Transverse colon (tissue), 4 donors: ENCODE data around the gene EIF6. TPM values are rescaled to one million over a fixed set of nuclear protein-coding genes. Genes with fewer than 3 reads are reported as not detected.
A peak's percentile ranks its signal among the peaks of the same experiment; 100 is the strongest.

Source experiments
- DNase-seq: peaks from one replicate; pipeline ENCODE4 v3.0.0-alpha.2; 2019
- H3K27ac ChIP-seq, 4 donors: fragments of 200-600 bp; sonication (generic); 2 replicates each; pipeline ENCODE4 v1.5.1; 2016 to 2018; ENCODE audit warnings: inconsistent platforms in 4 of 4
- H3K27me3 ChIP-seq: fragments of 200-600 bp; sonication (generic); 2 replicates; pipeline ENCODE4 v1.5.1; 2017; ENCODE audit warnings: inconsistent platforms
- H3K36me3 ChIP-seq, 4 donors: fragments of 200-600 bp; sonication (generic); 2 replicates each; pipeline ENCODE4 v1.5.1; 2017 to 2019; ENCODE audit warnings: inconsistent platforms in 4 of 4
- H3K4me1 ChIP-seq, 4 donors: fragments of 200-600 bp; sonication (generic); 2 replicates each; pipeline ENCODE4 v1.5.1; 2017 to 2020; ENCODE audit warnings: inconsistent platforms in 4 of 4
- H3K4me3 ChIP-seq, 4 donors: fragments of 200-600 bp; sonication (generic); 1 replicate in 1 of 4; 2 replicates in 3 of 4; pipeline versions ENCODE4 v1.5.1 to v1.6.1; 2017 to 2019; ENCODE audit warnings: inconsistent platforms in 4 of 4
- H3K9me3 ChIP-seq, 2 donors: fragments of 200-600 bp; sonication (generic); 2 replicates each; pipeline ENCODE4 v1.5.1; 2017 to 2019; ENCODE audit warnings: inconsistent platforms in 2 of 2
- EP300 ChIP-seq: sonication (generic); formaldehyde crosslinking; IDR thresholded peaks from one replicate; pipeline ENCODE4 v1.6.1; 2017; ENCODE audit warnings: antibody characterized with exemption, low read depth
- POLR2A ChIP-seq: fragments of 450-650 bp; IDR thresholded peaks from one replicate; pipeline ENCODE4 v1.6.1; 2016; ENCODE audit warnings: antibody characterized with exemption, mild to moderate bottlenecking, moderate library complexity
- POLR2AphosphoS5 ChIP-seq, 3 donors: sonication (generic); formaldehyde crosslinking; IDR thresholded peaks; one replicate each; pipeline ENCODE4 v1.6.1; 2016; ENCODE audit warnings: antibody characterized with exemption in 3 of 3
- WGBS, 2 donors: methylation state at CpG; one replicate each; pipeline ENCODE4 v1.1.5; 2018; ENCODE audit warnings: low coverage in 1 of 2; 5-methylcytosine and 5-hydroxymethylcytosine counted together
- in situ Hi-C, 4 donors: fragments of 200-750 bp; cut with MboI; loops; one replicate each; pipeline versions ENCODE4 v1.15.0 to v1.15.1; 2017; ENCODE audit warnings: low sequenced_read_pairs in 3 of 4, low pct_ligation_motif_present in 1 of 4, low pct_unique_long_range_greater_than_20kb in 1 of 4
- intact Hi-C: fragments of 100-400 bp; cut with DNase I; formaldehyde crosslinking; loops from one replicate; pipeline ENCODE4 v1.15.1; 2023; ENCODE audit warnings: low total_unique reads
- total RNA-seq, 4 donors: library from RNA; depleted of rRNA; stranded (reverse); fragments of >200 nt; gene quantifications; one replicate each; pipeline ENCODE4 v1.1.0, GENCODE V29; 2016
- TF ChIP-seq, protein P1 (sequence below), 5 experiments: fragments of 200-600 bp in 3 of 5; fragments of 450-650 bp in 2 of 5; sonication (generic) in 3 of 5; IDR thresholded peaks; 1 replicate in 2 of 5; 2 replicates in 3 of 5; pipeline ENCODE4 v1.5.1; 2016 to 2017; ENCODE audit warnings: antibody characterized with exemption in 5 of 5, inconsistent platforms in 3 of 5, mild to moderate bottlenecking in 2 of 5, moderate library complexity in 1 of 5

EIF6 gene
- total RNA-seq, 4 donors from 2014 or later = 54.9 to 168 (median 100) TPM

DNA sequence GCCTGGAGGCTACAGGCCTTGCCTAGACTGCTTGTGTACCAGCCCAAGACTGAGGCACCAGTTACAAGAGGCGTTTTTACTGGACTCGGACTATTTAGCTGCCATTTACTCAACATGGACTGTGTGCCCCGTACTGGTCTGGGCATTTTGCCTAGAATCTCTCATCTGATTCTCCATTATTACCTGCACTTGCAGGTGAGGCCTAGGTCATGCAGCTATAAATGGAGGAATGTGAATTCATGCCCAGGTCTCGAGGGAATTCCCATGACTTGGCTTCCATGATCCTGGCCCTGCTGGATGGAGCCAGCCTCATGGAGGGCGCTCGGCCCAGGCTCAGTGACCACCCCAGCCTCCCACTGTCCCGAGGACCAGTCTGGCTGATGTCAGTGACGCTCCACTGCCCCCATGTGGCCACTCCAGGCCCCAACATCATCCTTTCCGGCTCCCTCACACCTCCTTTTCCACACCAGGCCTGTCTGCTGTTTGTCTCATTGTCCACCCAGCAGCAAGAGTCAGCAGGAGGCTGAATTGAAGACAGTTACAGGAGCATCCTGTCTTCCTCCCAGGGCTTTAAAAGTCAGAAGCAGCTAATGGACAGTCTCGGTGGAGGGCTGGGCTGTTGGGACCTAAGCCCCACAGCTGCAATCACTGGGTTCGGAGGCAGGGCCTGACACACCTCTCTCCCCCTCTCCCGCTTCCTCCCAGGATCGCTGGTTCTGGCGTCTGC is 15.4 kb downstream of the EIF6 start:
- WGBS, 2 donors = 40 to 49% methylated on average over 1 to 14 of the region's 14 CpGs
- Histone ChIP-seq H3K27ac (peak overlapping the region in 3 of 4 donors; percentile 1 to 25 (median 8)), H3K9me3 (no peaks in the 10 kb centered on the region), H3K36me3 (no peaks in the 10 kb centered on the region), H3K4me1 (peaks cover 0 to 15% (median 4%) of the 10 kb centered on the region in 4 donors), H3K27me3 (no peaks in the 10 kb centered on the region), H3K4me3 (no peak overlapping the region)
- no peak for TF ChIP-seq EP300
- TF ChIP-seq, protein P1, sequence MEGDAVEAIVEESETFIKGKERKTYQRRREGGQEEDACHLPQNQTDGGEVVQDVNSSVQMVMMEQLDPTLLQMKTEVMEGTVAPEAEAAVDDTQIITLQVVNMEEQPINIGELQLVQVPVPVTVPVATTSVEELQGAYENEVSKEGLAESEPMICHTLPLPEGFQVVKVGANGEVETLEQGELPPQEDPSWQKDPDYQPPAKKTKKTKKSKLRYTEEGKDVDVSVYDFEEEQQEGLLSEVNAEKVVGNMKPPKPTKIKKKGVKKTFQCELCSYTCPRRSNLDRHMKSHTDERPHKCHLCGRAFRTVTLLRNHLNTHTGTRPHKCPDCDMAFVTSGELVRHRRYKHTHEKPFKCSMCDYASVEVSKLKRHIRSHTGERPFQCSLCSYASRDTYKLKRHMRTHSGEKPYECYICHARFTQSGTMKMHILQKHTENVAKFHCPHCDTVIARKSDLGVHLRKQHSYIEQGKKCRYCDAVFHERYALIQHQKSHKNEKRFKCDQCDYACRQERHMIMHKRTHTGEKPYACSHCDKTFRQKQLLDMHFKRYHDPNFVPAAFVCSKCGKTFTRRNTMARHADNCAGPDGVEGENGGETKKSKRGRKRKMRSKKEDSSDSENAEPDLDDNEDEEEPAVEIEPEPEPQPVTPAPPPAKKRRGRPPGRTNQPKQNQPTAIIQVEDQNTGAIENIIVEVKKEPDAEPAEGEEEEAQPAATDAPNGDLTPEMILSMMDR (IDR thresholded peaks at IDR 0.05) = peak; percentile 65 to 75 (median 69)
- peak; percentile 65 for DNase-seq
- intact Hi-C loops = no loop called here
- in situ Hi-C loops = loop anchor here in 2 of 4 donors (10.0 to 25.0 kb wide), 2 partner anchors 124 to 432 kb away; partner anchors contain the start of genes EDEM2 (in 1 of the 2) and NCOA6 (in 1 of the 2)

DNA sequence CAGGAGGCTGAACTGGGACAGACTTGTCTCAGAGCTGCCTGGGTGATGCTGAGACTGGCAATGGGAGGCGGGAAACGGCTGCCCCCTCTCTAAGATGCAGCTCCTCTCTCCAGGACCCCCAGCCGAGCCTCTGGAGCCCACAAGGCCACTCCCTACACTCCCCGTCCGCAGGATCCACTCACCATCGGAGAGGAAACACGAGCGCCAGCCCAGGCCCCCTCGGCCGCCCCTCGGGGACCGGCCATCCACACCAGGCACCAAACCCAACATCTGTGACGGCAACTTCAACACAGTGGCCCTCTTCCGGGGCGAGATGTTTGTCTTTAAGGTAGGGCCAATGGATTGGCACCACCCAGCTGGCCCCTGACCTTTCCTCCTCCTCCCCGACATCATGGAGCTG is 17.5 kb downstream of the EIF6 start:
- DNase-seq = no peak
- Histone ChIP-seq H3K27ac (no peak overlapping the region), H3K9me3 (no peaks in the 10 kb centered on the region), H3K36me3 (no peaks in the 10 kb centered on the region), H3K27me3 (no peaks in the 10 kb centered on the region), H3K4me1 (peaks cover 10 to 29% (median 17%) of the 10 kb centered on the region in 4 donors), H3K4me3 (no peak overlapping the region)
- in situ Hi-C loops (loop anchor here in 2 of 4 donors (10.0 to 25.0 kb wide), 2 partner anchors 122 to 430 kb away; partner anchors contain the start of genes EDEM2 (in 1 of the 2) and NCOA6 (in 1 of the 2)), intact Hi-C loops (no loop called here)
- WGBS, 2 donors = 95% methylated on average over 16 of the region's 16 CpGs; no CpG with 5 or more reads in 1 of the 2 donors
- TF ChIP-seq, protein P1 (IDR thresholded peaks at IDR 0.05) = no peak
- no peak for TF ChIP-seq EP300

DNA sequence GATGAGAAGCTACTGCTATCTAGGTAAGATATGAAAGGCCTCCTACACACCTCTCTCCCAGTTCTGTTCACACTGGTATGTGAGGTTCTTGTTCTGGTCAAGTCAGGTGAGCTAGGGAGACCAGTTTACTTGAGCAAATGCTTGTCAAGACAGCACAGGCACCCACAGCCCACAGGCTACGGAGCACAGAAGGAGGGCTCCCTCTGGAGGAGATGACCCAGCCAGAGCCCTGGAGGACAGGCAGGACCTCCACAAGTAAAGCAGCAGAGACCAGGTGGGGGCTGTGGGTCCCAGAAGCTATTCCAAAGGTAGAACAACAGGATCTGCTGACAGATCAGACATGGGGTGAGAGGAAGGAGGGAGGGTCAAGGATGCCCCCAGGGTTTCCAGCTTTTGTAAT is 19.8 kb downstream of the EIF6 start:
- H3K4me3 ChIP-seq = no peak overlapping the region
- no peaks in the 10 kb centered on the region for H3K9me3 ChIP-seq
- TF ChIP-seq POLR2AphosphoS5 (IDR thresholded peaks at IDR 0.05) (no peak), POLR2A (no peak), EP300 (no peak)
- TF ChIP-seq, protein P1 (IDR thresholded peaks at IDR 0.05) = no peak
- WGBS, 2 donors = 55% methylated on average over 1 of the region's 1 CpG; no CpG with 5 or more reads in 1 of the 2 donors
- in situ Hi-C loops (loop anchor here in 2 of 4 donors (10.0 to 25.0 kb wide), 2 partner anchors 120 to 427 kb away; partner anchors contain the start of genes EDEM2 (in 1 of the 2) and NCOA6 (in 1 of the 2)), intact Hi-C loops (no loop called here)
- H3K4me1 ChIP-seq = peaks cover 10 to 28% (median 16%) of the 10 kb centered on the region in 4 donors
- DNase-seq = no peak
- H3K27me3 ChIP-seq = no peaks in the 10 kb centered on the region
- H3K27ac ChIP-seq = no peak overlapping the region
- no peaks in the 10 kb centered on the region for H3K36me3 ChIP-seq

DNA sequence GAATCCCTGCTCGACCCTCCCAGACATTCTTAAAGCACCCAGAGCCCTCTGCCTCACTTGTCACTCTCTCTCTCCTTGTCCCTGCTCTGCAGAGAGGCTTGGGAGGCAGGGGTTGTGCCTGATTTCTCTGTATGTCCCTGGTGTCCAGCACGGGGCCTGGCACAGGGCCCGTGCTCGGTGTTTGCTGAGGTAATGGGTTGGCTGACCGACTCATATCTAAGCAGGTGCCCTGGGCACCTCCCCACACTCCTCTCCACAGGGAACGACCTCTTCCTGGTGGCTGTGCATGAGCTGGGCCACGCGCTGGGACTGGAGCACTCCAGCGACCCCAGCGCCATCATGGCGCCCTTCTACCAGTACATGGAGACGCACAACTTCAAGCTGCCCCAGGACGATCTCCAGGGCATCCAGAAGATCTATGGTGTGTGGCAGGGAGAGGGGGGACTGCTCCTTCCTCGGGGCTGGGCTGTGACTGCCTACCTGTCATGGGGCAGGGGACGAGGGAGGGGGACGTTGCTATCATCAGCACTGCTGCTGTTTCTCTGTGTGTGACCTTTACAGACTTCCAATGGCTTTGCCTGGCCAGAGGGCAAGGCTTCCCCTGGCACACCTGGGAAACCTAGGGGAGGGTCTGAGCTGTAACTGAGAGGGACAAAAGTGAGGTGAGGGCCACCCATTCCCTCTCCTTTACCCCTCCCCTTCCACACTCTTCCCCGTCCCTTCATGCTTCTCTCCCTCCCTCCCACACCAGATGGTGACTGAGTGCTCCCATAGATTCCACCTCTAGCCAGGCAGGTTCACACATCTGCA is 20.8 kb downstream of the EIF6 start:
- TF ChIP-seq EP300 (no peak), POLR2A (no peak), POLR2AphosphoS5 (IDR thresholded peaks at IDR 0.05) (no peak)
- TF ChIP-seq, protein P1 (IDR thresholded peaks at IDR 0.05) = no peak
- DNase-seq = no peak
- in situ Hi-C loops = loop anchor here in 2 of 4 donors (10.0 to 25.0 kb wide), 2 partner anchors 119 to 426 kb away; partner anchors contain the start of genes EDEM2 (in 1 of the 2) and NCOA6 (in 1 of the 2)
- intact Hi-C loops = no loop called here
- no peak overlapping the region for H3K4me3 ChIP-seq
- H3K9me3 ChIP-seq = no peaks in the 10 kb centered on the region
- H3K4me1 ChIP-seq = peaks cover 10 to 18% (median 14%) of the 10 kb centered on the region in 4 donors
- WGBS, 2 donors = 0 to 66% methylated on average over 1 to 17 of the region's 17 CpGs
- peak overlapping the region; percentile 53 to 76 (median 73) for H3K27ac ChIP-seq
- H3K27me3 ChIP-seq = no peaks in the 10 kb centered on the region
- no peaks in the 10 kb centered on the region for H3K36me3 ChIP-seq
